Inflammatory macrophage treated with lipopolysaccharide for 4 hours (primary cell): ENCODE measurements around the gene CD40.

Experiments
- DNase-seq: peaks from one replicate; pipeline ENCODE4 v3.0.0-alpha.2; 2020

CD40 gene

GRCh38 chr20:46175127-46175494 is 57.0 kb downstream of the CD40 start:
- DNase-seq: no peak

GRCh38 chr20:46176739-46177378 is 58.7 kb downstream of the CD40 start:
- DNase-seq: no peak

GRCh38 chr20:46177768-46178167 is 59.7 kb downstream of the CD40 start:
- no peak for DNase-seq

- no peak for DNase-seq
Measured at GRCh38 chr20:46178891-46179290, 60.8 kb downstream of the CD40 start.
